Stimulated activated CD8-positive, alpha-beta memory T cell treated with anti-CD3 and anti-CD28 coated beads, Interleukin-2, amount 100 ng/mL, for 48 hours (primary cell): ENCODE data around the gene TCHH.
"Not testable (repeated sequence)": the region's sequence is repeated elsewhere in the genome, so short reads cannot be mapped to it uniquely, and the experiment has no call there.

ENCODE experiments used
- DNase-seq, 2 donors: peaks; one replicate each; pipeline ENCODE4 v3.0.0-alpha.2; 2020; ENCODE audit warnings: low read depth in 2 of 2

Gene TCHH

DNA sequence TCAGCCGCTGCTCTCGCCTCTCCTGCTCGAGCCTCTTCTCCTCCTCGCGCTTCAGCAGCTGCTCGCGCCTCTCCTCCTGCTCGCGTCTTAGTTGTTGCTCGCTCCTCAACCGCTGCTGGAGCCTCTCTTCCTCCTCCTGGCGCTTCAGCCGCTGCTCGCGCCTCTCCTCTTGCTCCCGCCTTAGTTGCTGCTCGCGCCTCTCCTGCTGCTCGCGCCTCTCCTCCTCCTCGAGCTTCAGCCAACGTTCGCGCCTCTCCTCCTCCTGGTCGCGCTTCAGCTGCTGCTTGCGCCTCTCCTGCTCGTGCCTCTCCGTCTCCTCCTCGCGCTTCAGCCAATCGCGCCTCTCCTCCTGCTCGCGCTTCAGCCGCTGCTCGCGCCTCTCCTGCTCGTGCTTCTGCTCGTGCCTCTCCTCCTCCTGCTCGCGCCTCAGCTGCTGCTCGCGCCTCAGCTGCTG is 3.7 kb downstream of the TCHH start:
- no peak for DNase-seq

DNA sequence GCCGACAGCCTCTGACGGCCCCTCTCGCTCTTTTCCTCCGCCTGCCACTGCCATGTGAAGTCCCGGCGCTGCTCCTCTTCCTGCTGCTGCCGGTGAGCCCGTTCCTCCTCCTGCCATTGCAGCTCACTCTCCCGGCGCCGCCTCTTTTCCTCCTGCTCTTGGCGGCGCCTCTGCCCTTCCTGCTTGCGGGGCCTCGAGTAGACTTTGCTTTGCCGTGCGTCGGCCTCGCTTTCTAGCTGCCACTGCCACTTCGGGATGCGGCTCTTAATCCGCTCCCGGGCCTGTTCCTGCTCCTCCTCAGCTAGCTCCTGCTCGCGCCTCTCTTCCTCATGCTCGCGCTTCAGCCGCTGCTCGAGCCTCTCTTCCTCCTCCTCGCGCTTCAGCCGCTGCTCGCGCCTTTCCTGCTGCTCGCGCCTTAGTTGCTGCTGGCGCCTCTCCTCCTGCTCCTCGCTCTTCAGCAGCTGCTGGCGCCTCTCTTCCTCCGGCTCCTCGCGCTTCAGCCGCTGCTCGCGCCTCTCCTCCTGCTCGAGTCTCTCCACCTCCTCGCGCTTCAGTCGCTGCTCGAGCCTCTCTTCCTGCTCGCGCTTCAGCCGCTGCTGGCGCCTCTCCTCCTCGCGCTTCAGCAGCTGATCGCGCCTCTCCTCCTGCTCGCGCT is 4.3 kb downstream of the TCHH start:
- DNase-seq, result no peak

DNA sequence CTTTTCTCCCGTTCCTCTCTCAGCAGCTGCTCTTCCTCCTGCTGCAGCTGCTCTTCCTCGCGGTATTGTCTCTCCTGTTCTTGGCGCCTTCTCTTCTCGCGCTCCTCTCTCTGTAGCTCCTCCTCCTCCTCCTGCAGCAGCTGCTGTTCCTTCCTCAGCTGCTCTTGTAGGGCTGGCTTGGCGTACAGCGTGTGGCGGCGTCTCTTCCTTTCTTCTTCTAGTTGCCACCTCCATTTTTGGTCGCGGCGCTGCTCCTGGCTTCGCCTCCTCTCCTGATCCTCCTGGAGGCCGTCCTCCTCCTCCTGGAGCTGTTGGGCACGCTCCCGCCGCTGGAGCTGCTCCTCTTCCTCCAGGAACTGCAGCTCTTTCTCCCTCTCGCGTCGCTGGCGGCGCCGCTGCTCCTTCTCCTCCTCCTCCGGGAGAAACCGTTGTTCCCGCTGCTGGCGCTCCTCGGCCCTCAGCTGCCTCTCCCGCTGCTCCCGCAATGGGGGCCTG is 4.8 kb downstream of the TCHH start:
- no peak for DNase-seq

DNA sequence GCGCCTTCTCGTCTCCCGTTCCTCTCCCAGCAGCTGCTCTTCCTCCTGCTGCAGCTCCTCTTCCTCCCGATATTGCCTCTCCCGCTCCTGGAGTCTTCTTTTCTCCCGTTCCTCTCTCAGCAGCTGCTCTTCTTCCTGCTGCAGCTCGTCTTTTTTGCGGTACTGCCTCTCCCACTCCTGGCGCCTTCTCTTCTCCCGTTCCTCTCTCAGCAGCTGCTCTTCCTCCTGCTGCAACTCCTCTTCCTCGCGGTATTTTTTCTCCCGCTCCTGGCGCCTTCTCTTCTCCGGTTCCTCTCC is 5.3 kb downstream of the TCHH start:
- no peak for DNase-seq

DNA sequence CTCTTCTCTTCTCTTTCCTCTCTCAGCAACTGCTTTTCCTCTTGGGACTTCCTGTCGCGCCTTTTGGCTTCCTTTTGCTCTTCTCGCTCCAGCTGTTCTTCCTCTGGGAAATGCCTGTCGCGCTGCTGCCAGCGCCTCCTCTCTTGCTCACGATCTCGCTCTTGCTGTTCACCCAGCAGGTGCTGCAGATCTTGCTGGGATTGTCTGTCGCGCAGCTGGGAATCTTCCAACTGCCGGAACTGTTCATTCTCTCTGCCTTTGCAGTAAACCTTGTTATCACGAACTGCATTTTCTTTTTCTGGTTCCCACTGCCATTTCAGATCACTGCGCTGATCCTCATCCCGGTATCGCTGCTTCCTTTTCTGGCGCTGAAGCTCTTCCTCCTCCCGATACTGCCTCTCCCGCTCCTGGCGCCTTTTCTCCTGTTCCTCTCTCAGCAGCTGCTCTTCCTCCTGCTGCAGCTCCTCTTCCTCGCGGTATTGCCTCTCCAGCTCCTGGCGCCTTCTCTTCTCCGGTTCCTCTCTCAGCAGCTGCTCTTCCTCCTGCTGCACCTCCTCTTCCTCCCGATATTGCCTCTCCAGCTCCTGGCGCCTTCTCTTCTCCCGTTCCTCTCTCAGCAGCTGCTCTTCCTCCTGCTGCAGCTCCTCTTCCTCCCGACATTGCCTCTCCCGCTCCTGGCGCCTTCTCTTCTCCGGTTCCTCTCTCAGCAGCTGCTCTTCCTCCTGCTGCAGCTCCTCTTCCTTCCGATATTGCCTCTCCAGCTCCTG is 5.8 kb downstream of the TCHH start:
- no peak for DNase-seq

DNA sequence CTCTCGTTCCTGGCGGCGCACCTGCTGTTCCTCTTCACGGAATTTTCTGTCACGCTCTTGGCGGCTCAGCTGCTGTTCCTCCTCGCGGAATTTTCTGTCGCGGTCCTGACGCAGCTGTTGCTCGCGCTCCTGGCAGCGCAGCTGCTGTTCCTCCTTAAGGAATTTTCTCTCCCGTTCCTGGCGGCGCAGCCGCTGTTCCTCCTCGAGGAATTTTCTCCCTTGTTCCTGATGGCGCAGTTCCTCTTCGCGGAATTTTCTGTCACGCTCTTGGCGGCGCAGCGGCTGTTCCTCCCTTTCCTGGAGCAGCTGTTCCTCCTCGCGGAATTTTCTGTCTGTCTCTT is 6.4 kb downstream of the TCHH start:
- no peak for DNase-seq

DNA sequence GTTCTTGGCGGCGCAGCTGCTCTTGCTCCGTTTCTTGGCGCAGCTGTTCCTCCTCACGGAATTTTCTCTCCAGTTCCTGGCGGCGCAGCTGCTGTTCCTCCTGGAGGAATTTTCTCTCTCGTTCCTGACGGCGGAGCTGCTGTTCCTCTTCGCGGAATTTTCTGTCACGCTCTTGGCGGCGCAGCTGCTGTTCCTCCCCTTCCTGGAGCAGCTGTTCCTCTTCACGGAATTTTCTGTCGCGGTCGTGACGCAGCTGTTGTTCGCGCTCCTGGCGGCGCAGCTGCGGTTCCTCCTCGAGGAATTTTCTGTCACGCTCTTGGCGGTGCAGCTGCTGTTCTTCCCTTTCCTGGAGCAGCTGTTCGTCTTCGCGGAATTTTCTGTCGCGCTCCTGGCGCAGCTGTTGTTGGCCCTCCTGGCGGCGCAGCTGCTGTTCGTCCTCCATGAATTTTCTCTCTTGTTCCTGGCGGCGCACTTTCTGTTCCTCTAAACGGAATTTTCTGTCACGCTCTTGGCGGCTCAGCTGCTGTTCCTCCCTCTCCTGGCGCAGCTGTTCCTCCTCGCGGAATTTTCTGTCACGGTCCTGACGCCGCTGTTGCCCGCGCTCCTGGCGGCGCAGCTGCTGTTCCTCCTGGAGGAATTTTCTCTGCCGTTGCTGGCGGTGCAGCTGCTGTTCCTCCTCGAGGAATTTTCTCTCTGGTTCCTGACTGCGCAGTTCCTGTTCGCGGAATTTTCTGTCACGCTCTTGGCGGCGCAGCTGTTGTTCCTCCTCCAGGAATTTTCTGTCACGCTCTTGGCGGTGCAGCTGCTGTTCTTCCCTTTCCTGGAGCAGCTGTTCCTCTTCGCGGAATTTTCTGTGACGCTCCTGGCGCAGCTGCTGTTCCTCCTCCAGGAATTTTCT is 7.0 kb downstream of the TCHH start:
- DNase-seq, result no peak

DNA sequence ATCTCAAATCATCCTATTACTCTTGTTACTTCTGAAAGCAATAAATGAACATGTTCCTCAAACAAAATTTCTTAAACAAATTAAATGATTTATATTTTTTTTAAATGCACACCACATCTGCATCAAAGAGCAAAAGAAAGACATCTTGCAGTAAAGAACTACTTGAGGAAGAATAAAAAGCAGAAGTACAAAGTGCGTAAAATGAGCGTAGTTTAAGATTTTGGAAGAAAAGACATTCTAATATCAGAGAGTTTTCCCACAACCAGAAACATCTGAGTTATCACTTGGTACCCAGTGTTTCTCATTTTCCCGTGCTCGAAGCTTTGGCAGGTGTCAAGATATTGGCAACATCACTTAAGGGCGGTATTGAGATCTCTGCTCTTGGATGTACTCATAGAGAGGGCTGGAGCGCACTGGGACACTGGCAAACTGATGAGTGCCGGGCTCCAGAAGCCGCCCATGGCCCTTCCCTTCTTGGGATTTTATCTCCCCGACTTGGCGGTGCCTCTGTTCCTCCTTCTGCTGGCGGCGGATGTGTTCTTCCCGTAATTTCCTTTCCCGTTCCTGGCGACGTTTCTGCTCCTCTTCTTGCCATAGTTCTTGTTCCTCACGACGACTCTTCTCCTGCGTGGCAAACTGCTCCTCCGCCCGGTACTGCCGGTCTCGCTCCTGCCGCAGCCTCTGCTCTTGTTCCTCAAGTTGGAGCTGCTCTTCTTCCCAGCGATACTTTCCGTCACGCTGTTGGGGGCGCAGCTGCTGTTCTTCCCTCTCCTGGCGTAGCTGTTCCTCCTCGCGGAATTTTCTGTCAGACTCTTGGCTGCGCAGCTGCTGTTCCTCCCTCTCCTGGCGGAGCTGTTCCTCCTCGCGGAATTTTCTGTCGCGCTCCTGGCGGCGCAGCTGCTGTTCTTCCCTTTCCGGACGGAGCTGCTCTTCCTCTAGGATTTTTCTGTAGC is 7.9 kb downstream of the TCHH start:
- DNase-seq, result no peak

DNA sequence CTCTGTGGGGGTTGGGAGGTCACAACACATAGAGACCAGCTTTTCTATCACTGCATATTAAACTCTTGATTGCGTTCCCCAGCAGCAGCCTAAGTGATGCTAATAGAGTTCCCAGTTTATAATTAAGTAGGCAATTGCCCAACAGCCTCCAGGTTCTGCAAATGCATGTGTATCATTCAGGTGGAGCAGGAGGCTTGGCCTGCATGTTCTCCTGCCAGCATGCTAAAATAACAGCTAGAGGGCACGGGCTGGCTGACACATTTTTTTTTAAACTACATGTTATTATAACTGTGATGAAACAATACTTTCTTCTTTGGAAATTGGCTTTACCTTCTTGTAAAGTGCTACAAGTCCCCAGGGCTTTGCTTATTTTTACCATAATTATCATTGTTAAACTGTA is 10.4 kb downstream of the TCHH start:
- DNase-seq, result no peak

DNA sequence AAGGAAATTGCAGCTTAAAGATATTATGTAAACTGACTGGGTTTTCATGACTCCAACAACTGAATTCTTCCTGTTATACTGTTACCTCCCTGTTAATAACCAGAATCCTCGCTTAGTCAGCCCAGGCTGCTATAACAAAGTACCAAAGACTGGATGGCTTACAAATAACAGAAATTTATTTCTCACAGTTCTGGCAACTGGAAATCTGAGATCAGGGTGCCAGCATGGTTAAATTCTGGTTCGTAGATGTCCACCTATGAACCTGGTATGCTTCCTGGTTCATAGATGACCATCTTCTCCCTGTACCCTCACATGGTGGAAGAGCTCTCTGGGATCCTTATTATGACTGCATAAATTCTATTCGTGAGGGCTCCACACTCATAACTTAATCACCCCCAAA is 18.3 kb downstream of the TCHH start:
- DNase-seq, result no peak

DNA sequence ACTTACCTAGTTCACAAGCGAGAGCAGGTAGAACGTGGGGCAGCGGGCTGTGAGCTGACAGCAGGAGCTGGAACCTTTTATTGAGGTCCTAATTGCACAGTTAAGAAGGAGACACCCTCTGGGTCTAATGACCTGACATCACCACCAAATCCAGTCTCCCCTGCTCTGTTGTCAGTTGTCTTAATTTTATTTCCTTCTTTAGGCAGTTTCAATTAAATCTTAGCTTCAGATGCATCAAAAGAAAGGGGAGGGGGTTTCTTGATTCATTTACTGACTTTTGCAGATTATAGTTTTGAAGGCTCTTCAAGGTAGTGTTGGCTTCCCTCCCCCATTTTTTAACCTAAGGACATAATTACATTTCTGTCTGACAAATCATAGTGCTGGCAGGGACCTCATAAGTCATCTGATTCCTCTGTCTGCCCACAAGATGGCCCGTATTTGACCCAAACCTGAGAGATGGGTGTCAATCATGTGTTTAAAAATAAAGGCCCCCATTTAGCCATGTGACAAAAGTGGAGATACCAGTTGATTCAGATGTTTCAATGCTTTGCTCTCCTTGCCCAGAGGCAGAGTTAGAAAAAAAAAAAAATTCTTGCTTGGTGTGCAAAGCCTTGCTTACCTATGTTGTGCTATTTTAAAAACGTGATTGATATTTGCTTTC is 26.1 kb downstream of the TCHH start, which contains the start of gene TCHHL1:
Gene TCHHL1, minus strand, starts transcription at position 51 of the 661 bp plus-strand sequence. CDS start 921 bp downstream, outside the sequence.
- no peak for DNase-seq

DNA sequence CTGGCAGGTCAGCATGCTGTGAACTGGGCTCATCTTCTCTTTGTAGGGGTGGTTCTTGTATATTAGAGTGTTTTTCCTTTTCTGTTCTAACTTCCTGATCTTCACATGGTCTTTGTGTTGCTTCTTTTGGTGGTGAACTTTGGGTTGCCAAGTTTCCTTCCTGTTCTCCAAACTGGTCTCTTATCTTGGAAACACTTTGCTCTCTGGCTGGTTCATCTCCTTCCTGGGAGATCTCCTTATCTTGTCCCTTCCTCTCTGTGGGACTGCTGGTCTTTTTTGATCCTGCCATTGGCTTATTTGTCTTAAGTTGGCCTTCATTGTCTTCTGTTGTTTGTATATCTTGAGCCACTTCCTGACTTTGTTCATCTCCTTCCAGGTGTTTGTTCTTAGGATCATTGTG is 28.5 kb downstream of the TCHH start:
- DNase-seq, result no peak

DNA sequence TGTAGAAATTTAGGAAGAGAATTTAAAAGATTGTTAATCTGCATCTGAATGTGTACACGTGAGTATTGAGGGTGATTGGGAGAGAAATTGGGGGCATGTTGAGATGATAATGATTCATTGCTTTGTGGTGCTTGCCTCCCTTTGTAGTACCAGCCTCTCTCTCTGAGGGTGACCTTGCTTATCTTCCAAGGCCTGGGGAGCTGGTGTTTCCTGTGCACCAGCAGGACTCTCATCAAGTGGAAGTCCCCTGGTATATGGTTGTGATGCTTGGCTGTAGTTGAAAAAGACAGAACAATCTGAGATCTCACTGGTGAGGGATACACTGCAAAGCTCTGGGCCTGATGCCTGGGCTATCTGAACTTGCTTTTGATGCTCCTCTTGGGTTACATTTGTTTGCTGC is 30.4 kb downstream of the TCHH start:
- DNase-seq, result no peak

DNA sequence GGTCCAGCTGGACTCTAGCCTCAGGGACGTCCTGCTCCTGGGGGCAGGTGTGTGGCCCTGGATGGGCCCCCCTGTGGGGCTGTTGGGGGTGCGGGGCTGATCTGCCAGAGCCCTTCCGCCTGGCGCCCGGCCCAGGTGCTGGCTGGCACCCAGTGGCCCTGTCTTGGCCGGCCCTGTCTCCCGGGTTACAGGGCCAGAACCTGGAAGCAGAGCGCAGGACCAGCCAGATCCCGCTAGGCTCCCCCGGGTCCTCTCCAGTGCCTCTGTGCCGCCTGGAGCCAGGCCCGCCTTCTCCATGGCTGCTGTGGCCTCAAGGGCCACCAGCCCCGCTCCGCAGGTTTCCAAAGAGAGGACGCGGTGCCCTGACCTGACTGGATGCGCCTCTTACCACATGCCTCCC is 34.2 kb downstream of the TCHH start:
- DNase-seq, result not testable (repeated sequence)

DNA sequence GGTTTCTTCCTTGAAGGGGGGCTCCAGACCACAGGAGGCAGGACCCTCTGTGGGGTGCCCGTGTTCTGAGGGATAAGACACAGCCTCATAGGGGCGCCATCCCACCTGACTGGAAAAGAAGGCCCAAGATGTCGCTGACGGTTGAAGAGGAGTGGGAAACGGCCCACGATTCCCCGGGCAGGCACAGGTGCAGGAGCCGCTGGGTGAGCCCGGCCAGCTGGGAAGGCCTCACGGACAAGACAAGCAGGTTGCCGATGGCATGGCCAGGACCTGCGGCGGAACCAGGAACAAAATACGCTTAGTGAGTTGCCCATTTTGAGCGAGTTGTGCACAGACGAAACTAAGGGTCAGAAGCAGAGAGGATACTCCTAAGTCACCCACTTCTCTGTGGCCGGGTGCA is 34.8 kb downstream of the TCHH start:
- DNase-seq, result not testable (repeated sequence)

DNA sequence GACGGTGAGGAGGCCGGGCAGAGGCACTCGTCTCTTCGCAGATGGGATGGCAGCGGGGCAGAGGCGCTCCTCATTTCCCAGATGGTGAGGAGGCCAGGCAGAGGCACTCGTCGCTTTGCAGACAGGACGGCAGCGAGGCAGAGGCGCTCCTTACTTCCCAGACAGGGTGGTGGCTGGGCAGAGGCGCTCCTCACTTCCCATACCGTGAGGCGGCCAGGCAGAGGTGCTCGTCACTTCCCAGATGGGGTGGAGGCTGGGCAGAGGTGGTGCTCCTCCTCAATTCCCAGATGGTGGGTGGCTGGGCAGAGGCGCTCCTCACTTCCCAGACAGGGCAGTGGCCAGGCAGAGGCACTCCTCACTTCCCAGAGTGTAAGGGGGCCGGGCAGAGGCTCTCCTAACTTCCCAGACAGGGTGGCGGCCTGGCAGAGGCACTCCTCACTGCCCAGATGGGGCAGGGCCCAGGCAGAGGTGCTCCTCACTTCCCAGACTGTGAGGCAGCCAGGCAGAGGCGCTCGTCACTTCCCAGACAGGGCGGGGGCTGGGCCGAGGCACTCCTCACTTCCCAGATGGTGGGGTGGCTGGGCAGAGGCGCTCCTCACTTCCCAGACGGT is 36.3 kb downstream of the TCHH start:
- DNase-seq, result no peak

DNA sequence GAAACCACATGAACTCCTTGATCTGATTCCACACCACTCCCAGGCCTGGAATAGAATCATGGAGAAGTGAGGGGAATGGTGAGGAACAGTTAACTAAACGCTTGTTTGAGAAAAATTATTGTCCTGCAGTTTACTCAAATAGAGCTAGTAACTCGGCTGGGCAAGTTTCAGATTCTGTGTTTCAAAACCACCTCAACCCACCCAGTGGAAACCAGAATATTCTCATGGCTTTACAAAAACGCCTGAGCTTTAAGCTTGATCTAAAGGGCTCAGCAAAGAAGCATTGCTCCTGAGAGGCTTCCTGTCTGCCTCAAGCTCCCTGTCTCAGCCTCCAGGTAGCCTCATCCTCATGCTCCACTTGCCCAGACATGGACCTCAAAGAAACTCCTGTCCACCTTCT is 42.9 kb downstream of the TCHH start:
- no peak for DNase-seq

DNA sequence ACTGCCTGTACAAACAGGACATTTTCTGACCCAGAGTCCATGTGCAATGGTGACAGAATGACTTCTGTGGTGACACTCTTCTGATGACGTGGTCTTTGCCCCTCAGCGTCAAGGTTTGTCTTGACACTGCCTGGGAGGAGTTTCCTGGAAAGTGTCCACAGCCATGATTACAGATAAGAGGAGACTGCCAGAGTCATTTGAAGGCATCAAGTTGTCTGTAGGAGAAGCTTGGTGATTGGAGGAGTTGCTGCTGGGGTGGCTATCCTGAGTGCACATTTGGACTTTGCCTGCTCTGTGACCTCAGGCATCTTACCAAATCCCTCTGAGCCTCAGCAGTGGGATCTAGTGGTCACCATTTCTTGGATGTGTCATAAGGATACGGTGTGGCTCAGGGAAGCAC is 44.1 kb downstream of the TCHH start:
- DNase-seq, result no peak

DNA sequence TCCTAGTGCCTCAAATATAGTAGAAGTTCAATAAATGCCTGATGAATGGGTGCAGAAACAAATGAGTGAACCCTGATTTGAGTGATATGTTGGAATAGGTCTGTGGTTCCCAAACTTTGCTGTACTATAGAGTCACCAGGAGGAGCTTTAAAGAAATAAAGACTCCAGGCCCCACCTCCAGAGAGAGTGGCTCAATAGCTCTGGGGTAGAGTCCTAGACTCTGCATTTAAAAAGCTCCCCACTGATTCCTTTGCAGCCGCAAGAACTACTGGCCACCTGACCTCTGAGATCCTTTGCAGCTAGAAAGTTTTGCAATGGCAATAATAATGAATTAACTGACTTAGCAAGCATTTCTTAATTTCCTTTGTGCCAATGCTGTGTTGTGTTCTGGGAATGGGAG is 47.3 kb downstream of the TCHH start:
- no peak for DNase-seq

DNA sequence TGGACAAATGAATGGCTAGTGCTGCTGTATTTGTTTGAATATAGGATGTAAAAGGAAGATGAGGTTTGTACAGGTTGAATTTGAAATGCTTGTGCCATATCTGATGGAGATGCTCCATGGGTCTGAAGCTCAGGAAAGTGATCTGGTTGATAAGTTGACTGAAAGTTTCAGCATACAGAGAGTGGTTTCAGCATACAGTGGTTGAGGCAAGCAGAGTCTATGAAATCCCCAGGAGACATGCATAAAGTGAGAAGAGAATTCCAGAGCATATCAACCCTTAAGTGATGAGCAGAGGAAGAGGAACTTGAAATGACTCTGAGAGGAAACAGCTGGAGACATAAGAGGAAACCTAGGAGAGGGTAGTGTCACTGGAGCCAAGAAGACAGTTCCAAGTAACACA is 48.1 kb downstream of the TCHH start:
- DNase-seq, result no peak
